Measurements from ENCODE around the gene HFE. TPM values are rescaled to one million over a fixed set of nuclear protein-coding genes. Genes with fewer than 3 reads are reported as not detected.

Gene HFE
- total RNA-seq, 3 donors from 2014 or later (not counting 1 experiment from before 2014, with no cell fraction given): 1.5 to 2.3 (median 1.8) TPM

DNA sequence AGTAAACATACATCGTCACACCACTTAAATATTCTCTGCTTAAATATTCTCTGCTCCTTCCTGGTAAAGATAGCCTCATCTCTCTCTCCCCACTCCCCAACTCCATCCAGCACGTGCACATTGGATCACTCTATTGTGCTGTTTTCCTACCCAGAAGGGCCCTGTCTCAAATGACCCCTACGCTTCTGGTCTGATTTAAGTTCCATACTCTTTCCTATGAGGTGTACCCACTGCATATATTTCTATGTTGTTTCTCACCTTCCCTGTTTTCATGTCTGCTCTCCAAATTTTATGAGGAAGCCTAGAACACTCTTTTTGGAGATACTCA is 53.7 kb downstream of the HFE start:
- ATAC-seq (no peak), DNase-seq (no peak)
- Mint-ChIP-seq H3K27ac (no peak overlapping the region), H3K9me3 (no peaks in the 10 kb centered on the region), H3K4me3 (no peak overlapping the region), H3K36me3 (no peaks in the 10 kb centered on the region), H3K27me3 (ENCODE audit: low read depth in 2 of 2) (no peaks in the 10 kb centered on the region), H3K4me1 (peaks cover 0 to 5% of the 10 kb centered on the region in 2 donors)
- Histone ChIP-seq H3K9me3 (ENCODE audit: control insufficient read depth, insufficient read depth, low read length) (no peaks in the 10 kb centered on the region), H3K27me3 (ENCODE audit: control insufficient read depth, insufficient read depth, low read length) (no peaks in the 10 kb centered on the region), H3K36me3 (ENCODE audit: control insufficient read depth, insufficient read depth, low read length) (peaks cover 2% of the 10 kb centered on the region), H3K27ac (ENCODE audit: low read length) (no peak overlapping the region), H3K4me1 (ENCODE audit: control insufficient read depth, insufficient read depth, low read length) (no peaks in the 10 kb centered on the region), H3K4me3 (ENCODE audit: low read length) (no peak overlapping the region)
- WGBS (ENCODE audit: insufficient coverage): 95% methylated on average over 3 of the region's 3 CpGs
- TF ChIP-seq, protein P1, sequence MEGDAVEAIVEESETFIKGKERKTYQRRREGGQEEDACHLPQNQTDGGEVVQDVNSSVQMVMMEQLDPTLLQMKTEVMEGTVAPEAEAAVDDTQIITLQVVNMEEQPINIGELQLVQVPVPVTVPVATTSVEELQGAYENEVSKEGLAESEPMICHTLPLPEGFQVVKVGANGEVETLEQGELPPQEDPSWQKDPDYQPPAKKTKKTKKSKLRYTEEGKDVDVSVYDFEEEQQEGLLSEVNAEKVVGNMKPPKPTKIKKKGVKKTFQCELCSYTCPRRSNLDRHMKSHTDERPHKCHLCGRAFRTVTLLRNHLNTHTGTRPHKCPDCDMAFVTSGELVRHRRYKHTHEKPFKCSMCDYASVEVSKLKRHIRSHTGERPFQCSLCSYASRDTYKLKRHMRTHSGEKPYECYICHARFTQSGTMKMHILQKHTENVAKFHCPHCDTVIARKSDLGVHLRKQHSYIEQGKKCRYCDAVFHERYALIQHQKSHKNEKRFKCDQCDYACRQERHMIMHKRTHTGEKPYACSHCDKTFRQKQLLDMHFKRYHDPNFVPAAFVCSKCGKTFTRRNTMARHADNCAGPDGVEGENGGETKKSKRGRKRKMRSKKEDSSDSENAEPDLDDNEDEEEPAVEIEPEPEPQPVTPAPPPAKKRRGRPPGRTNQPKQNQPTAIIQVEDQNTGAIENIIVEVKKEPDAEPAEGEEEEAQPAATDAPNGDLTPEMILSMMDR (IDR thresholded peaks at IDR 0.05): no peak
- intact Hi-C loops (cut with micrococcal nuclease): no loop called here

- Mint-ChIP-seq H3K4me3 (no peak overlapping the region), H3K36me3 (no peaks in the 10 kb centered on the region), H3K4me1 (no peaks in the 10 kb centered on the region), H3K9me3 (no peaks in the 10 kb centered on the region), H3K27ac (no peak overlapping the region), H3K27me3 (ENCODE audit: low read depth in 2 of 2) (no peaks in the 10 kb centered on the region)
- Histone ChIP-seq H3K9me3 (ENCODE audit: control insufficient read depth, insufficient read depth, low read length) (no peaks in the 10 kb centered on the region), H3K27me3 (ENCODE audit: control insufficient read depth, insufficient read depth, low read length) (no peaks in the 10 kb centered on the region), H3K36me3 (ENCODE audit: control insufficient read depth, insufficient read depth, low read length) (peaks cover 2% of the 10 kb centered on the region), H3K4me3 (ENCODE audit: low read length) (no peak overlapping the region), H3K4me1 (ENCODE audit: control insufficient read depth, insufficient read depth, low read length) (no peaks in the 10 kb centered on the region), H3K27ac (ENCODE audit: low read length) (no peak overlapping the region)
- intact Hi-C loops (cut with micrococcal nuclease): no loop called here
- ATAC-seq: no peak
- no peak for DNase-seq
- 98% methylated on average over 2 of the region's 4 CpGs for WGBS (ENCODE audit: insufficient coverage)
- TF ChIP-seq, protein P1 (IDR thresholded peaks at IDR 0.05): no peak
Measured at GRCh38 chr6:26141378-26141904, 54.2 kb downstream of the HFE start.

DNA sequence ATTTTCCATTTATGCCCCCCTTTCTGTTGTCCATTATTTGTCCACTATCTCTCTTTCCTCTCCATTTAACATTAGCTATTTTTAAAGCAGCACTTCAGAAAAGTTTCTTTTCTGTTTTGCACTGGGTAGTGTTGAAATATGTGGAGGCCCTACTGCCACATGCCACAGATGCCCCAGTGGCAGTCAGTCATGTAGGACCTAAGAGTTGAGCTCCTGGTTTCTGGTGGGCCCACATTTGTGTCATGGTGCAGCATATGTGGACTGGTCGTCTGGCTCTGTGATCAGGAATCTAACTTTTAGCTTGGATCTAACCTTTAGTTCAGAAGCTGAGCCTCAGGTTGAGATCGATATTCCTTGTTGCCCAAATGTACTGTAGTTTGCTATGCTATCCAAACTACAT is 54.8 kb downstream of the HFE start:
- intact Hi-C loops (cut with micrococcal nuclease): no loop called here
- Histone ChIP-seq H3K27ac (ENCODE audit: low read length) (no peak overlapping the region), H3K9me3 (ENCODE audit: control insufficient read depth, insufficient read depth, low read length) (no peaks in the 10 kb centered on the region), H3K36me3 (ENCODE audit: control insufficient read depth, insufficient read depth, low read length) (peaks cover 2% of the 10 kb centered on the region), H3K4me3 (ENCODE audit: low read length) (no peak overlapping the region), H3K4me1 (ENCODE audit: control insufficient read depth, insufficient read depth, low read length) (no peaks in the 10 kb centered on the region), H3K27me3 (ENCODE audit: control insufficient read depth, insufficient read depth, low read length) (no peaks in the 10 kb centered on the region)
- Mint-ChIP-seq H3K27ac (no peak overlapping the region), H3K27me3 (ENCODE audit: low read depth in 2 of 2) (no peaks in the 10 kb centered on the region), H3K4me3 (no peak overlapping the region), H3K4me1 (no peaks in the 10 kb centered on the region), H3K36me3 (no peaks in the 10 kb centered on the region), H3K9me3 (no peaks in the 10 kb centered on the region)
- TF ChIP-seq, protein P1 (IDR thresholded peaks at IDR 0.05): no peak
- ATAC-seq (no peak), DNase-seq (no peak)
- WGBS (ENCODE audit: insufficient coverage): 98% methylated on average over 2 of the region's 2 CpGs

Other genes with a start within 250 kb of the HFE start
- gene SLC17A3, start 213.2 kb upstream of the HFE start, total RNA-seq: 1 to 10 TPM; 1.5 to 2.4 (median 1.6) TPM
- not detected for gene SLC17A2, start 156.7 kb upstream of the HFE start, total RNA-seq
- gene TRIM38, start 124.6 kb upstream of the HFE start, total RNA-seq: 10 to 100 TPM; 25.5 to 30.5 (median 27.1) TPM

Data from natural killer cell (primary cell).